H1 (cell line): ENCODE results near the gene SOX13. TPM values are rescaled to one million over a fixed set of nuclear protein-coding genes. Genes with fewer than 3 reads are reported as not detected.

ENCODE experiments used
- CTCF ChIA-PET: fragments of 300-600 bp; sonication (Branson Sonifier 250); formaldehyde crosslinking; loops from one replicate; lab custom pipeline; 2021; ENCODE audit not compliant: partially characterized antibody; lab: Charles Lee
- POLR2A ChIA-PET: fragments of 300-600 bp; sonication (Branson Sonifier 250); formaldehyde crosslinking; loops from one replicate; lab custom pipeline; 2021; ENCODE audit warnings: inconsistent platforms; ENCODE audit not compliant: partially characterized antibody; lab: Charles Lee
- DNase-seq, 2 experiments: peaks; one replicate each; pipeline versions ENCODE4 v3.0.0 to v3.0.0-alpha.2; 2010 to 2022; ENCODE audit warnings: low spot score in 2 of 2, low read depth in 1 of 2, mixed read lengths in 1 of 2
- FAIRE-seq: peaks from 2 replicates; lab custom pipeline; 2011; peaks lifted over from hg19 to GRCh38; lab: Jason Lieb, UNC
- H2AFZ ChIP-seq: 2 replicates; pipeline ENCODE4 v1.8.1; 2012; ENCODE audit warnings: low read length, inconsistent platforms
- H2AK5ac ChIP-seq: 2 replicates; pipeline ENCODE4 v1.6.1; 2013; ENCODE audit warnings: low read depth, low read length
- H2BK120ac ChIP-seq: replicated peaks from 2 replicates; pipeline ENCODE3; 2013; ENCODE audit warnings: low read depth, low read length, inconsistent platforms
- H2BK12ac ChIP-seq: 2 replicates; pipeline ENCODE4 v1.6.1; 2013; ENCODE audit warnings: low read depth, low read length
- H2BK15ac ChIP-seq: 2 replicates; pipeline ENCODE4 v1.6.1; 2013; ENCODE audit warnings: low read length
- H2BK20ac ChIP-seq: 2 replicates; pipeline ENCODE4 v1.6.1; 2013; ENCODE audit warnings: low read length
- H2BK5ac ChIP-seq: 2 replicates; pipeline ENCODE4 v1.6.1; 2013; ENCODE audit warnings: low read depth, low read length
- H3K14ac ChIP-seq: 2 replicates; pipeline ENCODE4 v1.6.1; 2013; ENCODE audit warnings: inconsistent platforms; ENCODE audit not compliant: insufficient read length
- H3K18ac ChIP-seq: 2 replicates; pipeline ENCODE4 v1.6.1; 2013; ENCODE audit warnings: low read length; ENCODE audit errors: extremely low read depth
- H3K23ac ChIP-seq: 2 replicates; pipeline ENCODE4 v1.6.1; 2013; ENCODE audit warnings: inconsistent platforms; ENCODE audit not compliant: insufficient read length
- H3K23me2 ChIP-seq: 2 replicates; pipeline ENCODE4 v1.6.1; 2013; ENCODE audit warnings: low read depth, low read length
- H3K27ac ChIP-seq: 2 replicates; pipeline ENCODE4 v1.6.1; 2011; ENCODE audit warnings: low read depth, low read length, inconsistent platforms
- H3K27me3 ChIP-seq, 4 experiments: replicated peaks in 1 of 4; 1 replicate in 1 of 4; 2 replicates in 3 of 4; pipeline versions ENCODE4 v1.6.1 to v1.8.1; 2011 to 2013; ENCODE audit warnings: low read length in 3 of 4, mild to moderate bottlenecking in 3 of 4, inconsistent platforms in 2 of 4, mixed read lengths in 2 of 4, moderate library complexity in 1 of 4; ENCODE audit not compliant: control insufficient read depth in 3 of 4, insufficient read depth in 3 of 4; ENCODE audit errors: extremely low read depth in 1 of 4
- H3K36me3 ChIP-seq, 4 experiments: 2 replicates each; pipeline versions ENCODE4 v1.6.1 to v1.8.1; 2011 to 2013; ENCODE audit warnings: mild to moderate bottlenecking in 4 of 4, low read length in 3 of 4, moderate library complexity in 2 of 4, control low read depth in 1 of 4, inconsistent platforms in 1 of 4; ENCODE audit not compliant: insufficient read depth in 4 of 4, control insufficient read depth in 2 of 4
- H3K4ac ChIP-seq: replicated peaks from 2 replicates; pipeline ENCODE3; 2013; ENCODE audit warnings: low read length, low read depth, mixed read lengths, inconsistent platforms; ENCODE audit not compliant: insufficient read length
- H3K4me1 ChIP-seq, 4 experiments: replicated peaks in 1 of 4; 1 replicate in 1 of 4; 2 replicates in 3 of 4; pipeline versions ENCODE4 v1.6.1 to v1.8.1; 2011 to 2013; ENCODE audit warnings: low read length in 3 of 4, inconsistent platforms in 2 of 4, mixed read lengths in 1 of 4; ENCODE audit not compliant: insufficient read depth in 4 of 4, control insufficient read depth in 3 of 4
- H3K4me2 ChIP-seq, 2 experiments: 2 replicates each; pipeline versions ENCODE4 v1.6.1 to v1.8.1; 2011 to 2013; ENCODE audit warnings: low read depth in 2 of 2, low read length in 2 of 2, control low read depth in 1 of 2, inconsistent platforms in 1 of 2, mild to moderate bottlenecking in 1 of 2; ENCODE audit not compliant: insufficient read depth in 1 of 2
- H3K4me3 ChIP-seq, 4 experiments: fragments of 200-600, 300-600 bp in 1 of 4; sonication (generic), shearing (Covaris generic), sonication (Bioruptor Twin) in 1 of 4; 2 replicates each; pipeline versions ENCODE4 v1.5.1 to v1.8.1; 2011 to 2016; ENCODE audit warnings: low read length in 4 of 4, low read depth in 3 of 4, control low read depth in 2 of 4, inconsistent platforms in 2 of 4, mild to moderate bottlenecking in 2 of 4, mixed read lengths in 1 of 4, moderate library complexity in 1 of 4; ENCODE audit not compliant: insufficient read depth in 2 of 4; ENCODE audit errors: extremely low read depth in 1 of 4
- H3K56ac ChIP-seq: replicated peaks from 2 replicates; pipeline ENCODE3; 2013; ENCODE audit warnings: low read depth, mild to moderate bottlenecking, mixed read lengths, low read length, inconsistent platforms; ENCODE audit not compliant: insufficient read length
- H3K79me1 ChIP-seq: 2 replicates; pipeline ENCODE4 v1.6.1; 2013; ENCODE audit warnings: low read depth, low read length, control low read depth
- H3K79me2 ChIP-seq, 2 experiments: 2 replicates each; pipeline versions ENCODE4 v1.6.1 to v1.8.1; 2012 to 2013; ENCODE audit warnings: low read length in 2 of 2, mild to moderate bottlenecking in 2 of 2, inconsistent platforms in 1 of 2; ENCODE audit not compliant: insufficient read depth in 2 of 2, control insufficient read depth in 1 of 2
- H3K9ac ChIP-seq, 4 experiments: replicated peaks in 1 of 4; 1 replicate in 1 of 4; 2 replicates in 3 of 4; pipeline versions ENCODE4 v1.6.1 to v1.8.1; 2011 to 2013; ENCODE audit warnings: low read depth in 3 of 4, low read length in 3 of 4, control low read depth in 2 of 4, mild to moderate bottlenecking in 2 of 4, moderate library complexity in 2 of 4, inconsistent platforms in 1 of 4; ENCODE audit errors: extremely low read depth in 1 of 4
- H3K9me3 ChIP-seq, 2 experiments: 2 replicates each; pipeline versions ENCODE4 v1.6.1 to v1.8.1; 2012 to 2013; ENCODE audit warnings: mild to moderate bottlenecking in 2 of 2, moderate library complexity in 2 of 2, control low read depth in 1 of 2, inconsistent platforms in 1 of 2, low read depth in 1 of 2, low read length in 1 of 2, mixed read lengths in 1 of 2; ENCODE audit not compliant: insufficient read depth in 2 of 2
- H4K20me1 ChIP-seq, 2 experiments: replicated peaks in 1 of 2; 2 replicates each; pipeline versions ENCODE3 to v1.8.1; 2011 to 2013; ENCODE audit warnings: inconsistent platforms in 2 of 2, low read length in 2 of 2, mild to moderate bottlenecking in 1 of 2; ENCODE audit not compliant: insufficient read depth in 2 of 2, control insufficient read depth in 1 of 2
- H4K5ac ChIP-seq: 2 replicates; pipeline ENCODE4 v1.6.1; 2013; ENCODE audit warnings: low read length, low read depth, mixed read lengths, inconsistent platforms; ENCODE audit not compliant: insufficient read length
- H4K8ac ChIP-seq: 2 replicates; pipeline ENCODE4 v1.8.0; 2013; ENCODE audit warnings: mild to moderate bottlenecking, moderate library complexity, low read length, inconsistent platforms; ENCODE audit not compliant: insufficient read depth; ENCODE audit errors: extremely low read depth
- H4K91ac ChIP-seq: replicated peaks from 2 replicates; pipeline ENCODE3; 2013; ENCODE audit warnings: low read length, mixed read lengths, inconsistent platforms; ENCODE audit not compliant: insufficient read length
- SP4 ChIP-seq: IDR thresholded peaks from 2 replicates; pipeline ENCODE4 v1.6.1; 2012; ENCODE audit warnings: low read length, inconsistent platforms
- WGBS, 2 experiments: shearing (Covaris generic) in 1 of 2; methylation state at CpG; one replicate each; pipeline versions ENCODE4 v1.1.6 to v1.1.7; 2013 to 2015; ENCODE audit warnings: low lambda C conversion rate in 2 of 2, mixed read lengths in 2 of 2, inconsistent platforms in 1 of 2, low coverage in 1 of 2, missing lambda C conversion rate in 1 of 2; ENCODE audit not compliant: insufficient replicate concordance in 2 of 2, insufficient coverage in 1 of 2, insufficient read length in 1 of 2; ENCODE audit errors: extremely low coverage in 1 of 2, missing lambda C conversion rate in 1 of 2; 5-methylcytosine and 5-hydroxymethylcytosine counted together
- polyA plus RNA-seq, 7 experiments: library from polyadenylated mRNA; depleted of rRNA in 3 of 7; stranded (reverse) in 5 of 7; unstranded in 2 of 7; fragments of >200 nt in 5 of 7; fragments of 200-250 nt in 2 of 7; gene quantifications; 1 replicate in 5 of 7; 2 replicates in 1 of 7; 4 replicates in 1 of 7; pipeline versions ENCODE4 v1.2.1 to v1.2.3, GENCODE V29; 2011 to 2013; ENCODE audit warnings: missing spikeins in 2 of 7, mixed read lengths in 2 of 7
- total RNA-seq: library from RNA; stranded (reverse); fragmentation: NEBNext Ultra II Directional; extraction: Animal tissue kit (Norgen Biotek cat#: 25700); gene quantifications from 2 replicates; pipeline ENCODE4 v1.2.1, GENCODE V29; 2021

SOX13 gene
- total and polyA plus RNA-seq, 2 of the 8 experiments (the other 6 are each of a cell fraction or from before 2014, with no cell fraction given): 113 to 173 TPM

- H3K36me3 ChIP-seq: no peaks in the 10 kb centered on the region
- H2AK5ac ChIP-seq: no peak overlapping the region; the same call in 1 of the 2 replicates
- 71% methylated on average over 2 of the region's 2 CpGs; no CpG with 5 or more reads in 1 of the 2 experiments for WGBS, 2 experiments
- H3K4me3 ChIP-seq: no peak overlapping the region
- H3K4me1 ChIP-seq: peaks cover 26 to 58% (median 35%) of the 10 kb centered on the region in 4 experiments
- H3K14ac ChIP-seq: no peak overlapping the region
- H3K23me2 ChIP-seq: no peaks in the 10 kb centered on the region; the same call in 1 of the 2 replicates
- H2BK5ac ChIP-seq: peak overlapping the region; percentile 14; the same call in 1 of the 2 replicates
- H3K27ac ChIP-seq: no peak overlapping the region
- peak overlapping the region; percentile 1; the same call in 1 of the 2 replicates for H2BK12ac ChIP-seq
- FAIRE-seq (no peak), DNase-seq (no peak)
- no peak overlapping the region for H4K5ac ChIP-seq
- peaks cover 37 to 99% of the 10 kb centered on the region in 2 experiments for H3K79me2 ChIP-seq
- no peak overlapping the region for H2AFZ ChIP-seq
- no peak overlapping the region for H3K18ac ChIP-seq
- no peak overlapping the region for H3K56ac ChIP-seq
- no peak for TF ChIP-seq SP4
- TF ChIP-seq, all 59 proteins: peak for 0
- Histone ChIP-seq H3K4ac (peak overlapping the region; percentile 17), H2BK15ac (0 out of 2 replicates have a peak overlapping the region, but pooled peaks have one; percentile 0), H4K8ac (no peak overlapping the region), H3K27me3 (no peaks in the 10 kb centered on the region), H2BK20ac (peak overlapping the region; percentile 63; the same call in 1 of the 2 replicates), H3K4me2 (peak overlapping the region in 1 of 2 experiments; percentile 19; a peak in 1 of 4 replicates), H3K79me1 (peaks cover 39% of the 10 kb centered on the region), H4K91ac (no peak overlapping the region), H3K9ac (no peak overlapping the region), H3K23ac (no peak overlapping the region), H3K9me3 (no peaks in the 10 kb centered on the region), H2BK120ac (no peak overlapping the region), H4K20me1 (peaks cover 41 to 49% of the 10 kb centered on the region in 2 experiments)
- CTCF ChIA-PET: interaction anchor here (1.0 to 2.3 kb wide), 8 partner anchors 10 to 231 kb away, joined by 3 to 11 read pairs (median 4); no protein-coding TSS in a partner anchor
- POLR2A ChIA-PET: interaction anchor here (1.3 to 2.8 kb wide), 2 partner anchors 24 to 29 kb away, joined by 5 to 12 read pairs; no protein-coding TSS in a partner anchor
These were observed 30.5 kb downstream of the SOX13 start for GRCh38 chr1:204103431-204103741.
